Testis (tissue), 3 donors: Measurements from ENCODE around the gene UCK2. TPM values are rescaled to one million over a fixed set of nuclear protein-coding genes. Genes with fewer than 3 reads are reported as not detected.

ENCODE experiments used
- DNase-seq: peaks from one replicate; pipeline ENCODE4 v3.0.0-alpha.2; 2019
- H3K27ac ChIP-seq, 2 donors: fragments of 200-600 bp; sonication (generic); one replicate each; pipeline ENCODE4 v1.5.1; 2019
- H3K27me3 ChIP-seq: fragments of 200-600 bp; sonication (generic); one replicate; pipeline ENCODE4 v1.5.1; 2019
- H3K36me3 ChIP-seq: fragments of 200-600 bp; sonication (generic); one replicate; pipeline ENCODE4 v1.5.1; 2017; ENCODE audit warnings: low read depth; ENCODE audit errors: missing control alignments
- H3K4me1 ChIP-seq: fragments of 200-600 bp; sonication (generic); one replicate; pipeline ENCODE4 v1.5.1; 2019
- H3K4me3 ChIP-seq, 2 donors: fragments of 200-600 bp; sonication (generic); one replicate each; pipeline ENCODE4 v1.5.1; 2017 to 2019
- H3K9me3 ChIP-seq: fragments of 200-600 bp; sonication (generic); one replicate; pipeline ENCODE4 v1.5.1; 2017
- POLR2A ChIP-seq: fragments of 450-650 bp; IDR thresholded peaks from one replicate; pipeline ENCODE4 v1.6.1; 2017; ENCODE audit warnings: antibody characterized with exemption, mild to moderate bottlenecking, moderate library complexity
- WGBS, 2 donors: methylation state at CpG; one replicate each; pipeline ENCODE4 v1.1.5; 2018; 5-methylcytosine and 5-hydroxymethylcytosine counted together
- intact Hi-C: fragments of 100-400 bp; cut with DNase I; formaldehyde crosslinking; loops from one replicate; pipeline ENCODE4 v1.15.1; 2023; ENCODE audit warnings: low total_unique reads
- polyA plus RNA-seq: library from polyadenylated mRNA; stranded (reverse); fragments of 350-450 nt; fragmentation: Illumina TruSeq; extraction: RNeasy Lipid Tissue Mini Kit (QIAGEN cat#74804); gene quantifications from one replicate; pipeline ENCODE4 v1.2.3, GENCODE V29; 2014; ENCODE audit warnings: low read depth, low replicate concordance; ENCODE audit not compliant: insufficient read depth
- total RNA-seq, 2 donors: library from RNA; depleted of rRNA; stranded (reverse); fragments of >200 nt; gene quantifications; one replicate each; pipeline ENCODE4 v1.2.3, GENCODE V29; 2016
- TF ChIP-seq, protein P1 (sequence below), 3 experiments: fragments of 450-650 bp in 2 of 3; fragments of 200-600 bp in 1 of 3; sonication (generic) in 1 of 3; IDR thresholded peaks; one replicate each; pipeline ENCODE4 v1.5.1; 2016 to 2019; ENCODE audit warnings: antibody characterized with exemption in 3 of 3, mild to moderate bottlenecking in 2 of 3, moderate library complexity in 1 of 3

The UCK2 gene
- total and polyA plus RNA-seq, 3 donors from 2014 or later, result 27.6 to 29.9 (median 29.7) TPM

DNA sequence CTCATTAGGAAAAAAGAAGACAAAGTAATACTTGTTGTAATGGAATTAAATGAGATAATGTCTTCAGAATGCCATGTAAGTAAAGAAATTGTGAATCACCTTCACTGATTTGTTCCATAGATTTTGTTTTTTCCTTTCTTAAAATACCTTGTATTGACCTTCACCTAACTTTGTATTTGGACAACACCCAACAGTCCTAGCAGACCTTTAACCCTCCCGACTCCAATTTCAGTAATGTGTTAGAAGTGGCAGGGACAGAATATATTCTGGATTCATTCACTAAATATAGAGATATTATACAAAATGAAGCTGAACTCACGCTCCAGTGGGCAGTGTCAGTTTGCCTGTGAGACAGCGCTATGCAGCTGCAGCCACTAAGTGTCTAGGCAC lies 57.9 kb downstream of the UCK2 start:
- Histone ChIP-seq H3K27ac (no peak overlapping the region), H3K4me3 (no peak overlapping the region), H3K27me3 (no peaks in the 10 kb centered on the region), H3K4me1 (peaks cover 3% of the 10 kb centered on the region), H3K36me3 (no peaks in the 10 kb centered on the region), H3K9me3 (no peaks in the 10 kb centered on the region)
- 95% methylated on average over 3 of the region's 3 CpGs for WGBS, 2 donors
- intact Hi-C loops, result no loop called here
- no peak for TF ChIP-seq POLR2A
- TF ChIP-seq, protein P1, sequence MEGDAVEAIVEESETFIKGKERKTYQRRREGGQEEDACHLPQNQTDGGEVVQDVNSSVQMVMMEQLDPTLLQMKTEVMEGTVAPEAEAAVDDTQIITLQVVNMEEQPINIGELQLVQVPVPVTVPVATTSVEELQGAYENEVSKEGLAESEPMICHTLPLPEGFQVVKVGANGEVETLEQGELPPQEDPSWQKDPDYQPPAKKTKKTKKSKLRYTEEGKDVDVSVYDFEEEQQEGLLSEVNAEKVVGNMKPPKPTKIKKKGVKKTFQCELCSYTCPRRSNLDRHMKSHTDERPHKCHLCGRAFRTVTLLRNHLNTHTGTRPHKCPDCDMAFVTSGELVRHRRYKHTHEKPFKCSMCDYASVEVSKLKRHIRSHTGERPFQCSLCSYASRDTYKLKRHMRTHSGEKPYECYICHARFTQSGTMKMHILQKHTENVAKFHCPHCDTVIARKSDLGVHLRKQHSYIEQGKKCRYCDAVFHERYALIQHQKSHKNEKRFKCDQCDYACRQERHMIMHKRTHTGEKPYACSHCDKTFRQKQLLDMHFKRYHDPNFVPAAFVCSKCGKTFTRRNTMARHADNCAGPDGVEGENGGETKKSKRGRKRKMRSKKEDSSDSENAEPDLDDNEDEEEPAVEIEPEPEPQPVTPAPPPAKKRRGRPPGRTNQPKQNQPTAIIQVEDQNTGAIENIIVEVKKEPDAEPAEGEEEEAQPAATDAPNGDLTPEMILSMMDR (IDR thresholded peaks at IDR 0.05), result no peak
- DNase-seq, result no peak

DNA sequence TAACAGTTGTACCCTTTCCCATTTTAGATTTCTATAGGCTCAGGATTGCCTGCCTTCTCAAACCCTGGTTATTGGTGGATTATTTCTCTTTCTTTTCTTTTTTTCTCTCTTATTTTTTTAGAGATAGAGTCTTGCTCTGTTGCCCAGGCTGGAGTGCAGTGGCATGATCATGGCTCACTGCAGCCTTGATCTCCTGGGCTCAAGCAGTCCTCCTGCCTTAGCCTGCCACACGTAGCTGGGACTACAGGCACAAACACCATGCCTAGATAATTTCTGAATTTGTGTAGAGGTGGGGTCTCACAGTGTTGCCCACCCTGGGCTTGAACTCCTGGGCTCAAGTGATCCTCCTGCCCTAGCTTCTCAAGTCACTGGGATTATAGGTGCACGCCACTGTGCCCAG lies 58.8 kb downstream of the UCK2 start:
- H3K4me3 ChIP-seq, result no peak overlapping the region
- WGBS, 2 donors, result 90 to 95% methylated on average over 2 of the region's 2 CpGs
- TF ChIP-seq, protein P1 (IDR thresholded peaks at IDR 0.05), result no peak
- no peak for TF ChIP-seq POLR2A
- intact Hi-C loops, result no loop called here
- H3K27me3 ChIP-seq, result no peaks in the 10 kb centered on the region
- H3K9me3 ChIP-seq, result no peaks in the 10 kb centered on the region
- no peak for DNase-seq
- H3K36me3 ChIP-seq, result no peaks in the 10 kb centered on the region
- H3K4me1 ChIP-seq, result peaks cover 6% of the 10 kb centered on the region
- no peak overlapping the region for H3K27ac ChIP-seq

DNA sequence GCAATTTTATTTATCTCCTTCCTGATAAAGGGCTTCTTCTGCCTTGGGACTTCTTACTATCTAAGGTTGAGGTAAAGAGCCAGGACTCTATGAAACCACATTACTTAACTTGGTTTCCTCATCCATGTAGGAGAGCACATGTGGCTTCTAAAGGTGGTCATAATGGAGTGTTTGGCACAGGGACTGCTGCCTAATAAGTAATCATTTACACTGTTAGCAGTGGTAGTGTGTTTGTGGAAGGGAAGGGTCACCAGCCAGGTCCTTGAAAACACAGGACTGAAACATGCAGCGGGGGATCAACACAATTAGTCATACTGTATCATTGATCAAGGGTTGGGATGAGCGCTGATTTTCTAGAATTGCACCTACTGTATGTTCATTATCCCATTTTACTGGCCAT lies 59.6 kb downstream of the UCK2 start:
- no peak for DNase-seq
- H3K27me3 ChIP-seq, result no peaks in the 10 kb centered on the region
- H3K36me3 ChIP-seq, result no peaks in the 10 kb centered on the region
- peaks cover 10% of the 10 kb centered on the region for H3K4me1 ChIP-seq
- WGBS, 2 donors, result 93 to 100% methylated on average over 2 of the region's 2 CpGs
- H3K4me3 ChIP-seq, result no peak overlapping the region
- intact Hi-C loops, result no loop called here
- no peak for TF ChIP-seq POLR2A
- TF ChIP-seq, protein P1 (IDR thresholded peaks at IDR 0.05), result no peak
- no peak overlapping the region for H3K27ac ChIP-seq
- no peaks in the 10 kb centered on the region for H3K9me3 ChIP-seq

DNA sequence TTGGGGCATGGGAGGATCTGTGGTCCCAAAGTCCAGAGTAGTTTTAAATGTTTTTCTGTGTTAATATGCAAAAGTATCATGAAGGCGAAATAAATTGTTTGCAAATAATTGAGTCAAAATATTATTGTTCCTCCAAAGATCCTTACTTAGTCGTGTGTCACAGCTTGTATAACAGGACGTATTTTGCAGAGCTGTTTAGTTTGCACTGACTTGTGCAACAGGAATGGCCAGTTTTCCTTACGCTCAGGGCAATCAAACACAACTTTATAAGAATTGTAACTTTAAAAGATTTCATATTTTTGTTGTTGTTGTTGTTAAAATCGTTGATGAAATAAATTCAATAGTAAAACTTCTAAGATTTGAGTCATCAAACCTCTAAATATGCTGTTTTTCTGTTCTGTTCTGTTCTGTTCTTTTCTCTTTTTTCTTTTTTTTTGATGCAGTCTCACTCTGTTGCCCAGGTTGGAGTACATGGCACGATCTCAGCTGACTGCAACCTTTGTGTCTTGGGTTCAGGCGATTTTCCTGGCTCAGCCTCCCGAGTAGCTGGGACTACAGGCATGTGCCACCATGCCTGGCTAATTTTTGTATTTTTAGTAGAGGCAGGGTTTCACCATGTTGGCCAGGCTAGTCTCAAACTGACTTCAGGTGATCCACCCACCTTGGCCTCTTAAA lies 60.6 kb downstream of the UCK2 start:
- DNase-seq, result no peak
- 74 to 88% methylated on average over 8 of the region's 8 CpGs for WGBS, 2 donors
- peaks cover 10% of the 10 kb centered on the region for H3K4me1 ChIP-seq
- H3K27me3 ChIP-seq, result no peaks in the 10 kb centered on the region
- H3K27ac ChIP-seq, result no peak overlapping the region
- H3K4me3 ChIP-seq, result no peak overlapping the region
- no peaks in the 10 kb centered on the region for H3K9me3 ChIP-seq
- TF ChIP-seq, protein P1 (IDR thresholded peaks at IDR 0.05), result no peak
- no peak for TF ChIP-seq POLR2A
- intact Hi-C loops, result no loop called here
- no peaks in the 10 kb centered on the region for H3K36me3 ChIP-seq

DNA sequence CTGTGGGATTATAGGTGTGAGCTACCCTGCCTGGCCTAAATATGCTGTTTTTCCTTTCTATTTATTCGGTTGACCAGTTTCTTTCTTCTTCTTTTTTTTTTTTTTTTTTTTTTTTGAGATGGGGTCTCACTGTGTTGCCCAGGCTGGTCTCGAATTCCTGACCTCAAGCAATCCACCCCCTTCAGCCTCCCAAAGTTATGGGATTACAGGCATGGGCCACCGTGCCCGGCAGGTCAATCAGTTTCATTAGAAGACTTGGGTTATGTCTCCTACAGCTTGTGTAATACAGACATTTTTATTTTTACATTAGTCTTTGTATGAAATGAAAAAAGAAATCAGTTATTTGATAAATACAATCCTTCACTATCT lies 61.1 kb downstream of the UCK2 start:
- Histone ChIP-seq H3K4me1 (peaks cover 10% of the 10 kb centered on the region), H3K9me3 (no peaks in the 10 kb centered on the region), H3K27ac (no peak overlapping the region), H3K4me3 (no peak overlapping the region), H3K36me3 (no peaks in the 10 kb centered on the region), H3K27me3 (no peaks in the 10 kb centered on the region)
- intact Hi-C loops, result no loop called here
- WGBS, 2 donors, result 98 to 99% methylated on average over 4 of the region's 4 CpGs
- TF ChIP-seq, protein P1 (IDR thresholded peaks at IDR 0.05), result no peak
- TF ChIP-seq POLR2A, result no peak
- no peak for DNase-seq
